GM18511 (cell line): ENCODE measurements around the gene TNFSF15.

ENCODE experiments used
- ATAC-seq: cut with Tn5 transposase; IDR thresholded peaks from one replicate; pipeline ENCODE4 v1.9.1; 2021; ENCODE audit warnings: mild to moderate bottlenecking, moderate library complexity; ENCODE audit not compliant: unreplicated experiment

Gene TNFSF15

DNA sequence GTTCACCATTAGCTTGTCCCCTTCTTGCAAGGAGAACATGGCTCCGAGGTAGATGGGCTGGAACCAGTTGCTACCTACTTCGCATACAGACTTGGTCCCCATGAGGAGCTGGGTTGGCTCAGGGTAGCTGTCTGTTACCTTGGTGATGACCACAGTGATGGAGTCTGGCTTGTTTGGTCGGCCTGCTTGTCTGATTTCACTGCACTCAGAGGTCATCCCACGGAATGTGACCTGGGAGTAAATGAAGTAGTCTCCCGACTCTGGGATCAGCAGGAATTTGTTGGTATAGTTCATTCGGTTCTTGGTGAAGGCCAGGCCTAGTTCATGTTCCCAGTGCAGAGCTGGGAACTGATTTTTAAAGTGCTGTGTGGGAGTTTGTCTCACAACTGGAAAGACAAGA, 15.3 kb downstream of the TNFSF15 start:
- ATAC-seq = no peak

DNA sequence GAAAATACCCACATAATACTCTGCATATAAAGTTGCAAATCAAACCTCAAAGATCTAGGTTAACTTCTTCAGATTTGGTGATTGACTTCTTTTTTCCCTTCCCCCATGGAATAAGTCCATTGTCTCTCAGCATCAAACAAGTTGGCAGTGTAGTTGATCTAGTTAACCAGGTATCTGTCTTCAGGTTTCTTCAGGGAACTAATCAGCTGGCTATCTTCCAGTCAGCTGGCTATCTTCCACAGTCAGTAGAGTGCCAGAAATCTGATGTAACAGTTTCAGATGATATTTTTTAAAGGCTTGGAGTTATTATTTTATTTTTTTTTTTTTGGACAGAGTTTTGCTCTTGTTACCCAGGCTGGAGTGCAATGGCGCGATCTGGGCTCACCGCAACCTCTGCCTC, 16.8 kb downstream of the TNFSF15 start:
- no peak for ATAC-seq

DNA sequence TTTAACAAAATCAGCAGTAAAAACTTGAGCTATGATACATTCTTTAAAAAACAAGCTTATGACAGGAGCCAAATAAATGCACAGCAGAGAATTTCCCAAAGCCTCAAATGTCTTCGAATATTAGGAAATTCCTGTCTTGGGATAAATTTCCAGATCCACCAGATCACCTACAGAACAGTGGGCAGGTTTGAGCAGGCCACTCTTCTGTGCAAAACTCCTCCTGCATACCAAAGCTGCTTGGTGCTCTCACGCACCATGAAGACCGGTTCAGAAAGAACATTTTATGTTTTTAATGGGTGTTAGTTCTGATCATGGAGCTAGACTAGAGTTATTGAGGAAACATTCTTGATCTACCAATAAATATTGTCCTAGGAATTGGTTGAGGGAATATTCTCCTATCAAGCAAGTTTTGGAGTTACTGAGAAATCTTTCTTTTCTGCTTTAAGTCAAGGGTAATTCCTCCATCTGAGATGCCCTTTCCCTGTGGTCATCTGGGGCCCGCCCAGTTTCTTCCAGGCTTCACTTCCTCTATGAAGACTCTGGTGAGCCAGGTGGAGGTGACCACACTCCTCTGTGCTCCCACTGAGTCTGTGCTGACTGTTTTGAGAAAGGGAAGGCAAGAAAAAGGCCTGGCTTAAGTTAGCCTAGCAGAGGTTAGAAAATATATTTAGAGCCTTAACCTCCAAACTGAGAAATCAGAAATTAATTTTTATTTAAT, 17.9 kb downstream of the TNFSF15 start:
- ATAC-seq = no peak

DNA sequence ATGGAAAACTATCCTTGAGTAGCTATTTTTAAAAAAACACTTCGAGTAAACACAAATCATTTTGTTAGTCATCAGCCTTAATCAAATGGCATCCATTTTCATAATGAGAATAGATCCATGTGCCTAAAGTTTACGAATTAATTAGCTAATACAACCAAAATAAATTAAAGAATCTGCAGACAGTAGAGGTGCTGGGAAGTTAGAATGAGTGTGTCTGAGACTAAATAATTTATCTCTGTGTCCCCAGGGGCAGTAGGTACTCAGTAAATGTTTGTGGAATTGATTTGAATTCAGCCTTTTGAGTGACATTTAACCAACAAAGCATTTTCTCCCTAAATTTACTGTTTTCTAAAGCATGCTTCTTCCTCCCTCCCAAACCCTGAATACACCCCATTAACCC, 18.6 kb downstream of the TNFSF15 start:
- no peak for ATAC-seq

DNA sequence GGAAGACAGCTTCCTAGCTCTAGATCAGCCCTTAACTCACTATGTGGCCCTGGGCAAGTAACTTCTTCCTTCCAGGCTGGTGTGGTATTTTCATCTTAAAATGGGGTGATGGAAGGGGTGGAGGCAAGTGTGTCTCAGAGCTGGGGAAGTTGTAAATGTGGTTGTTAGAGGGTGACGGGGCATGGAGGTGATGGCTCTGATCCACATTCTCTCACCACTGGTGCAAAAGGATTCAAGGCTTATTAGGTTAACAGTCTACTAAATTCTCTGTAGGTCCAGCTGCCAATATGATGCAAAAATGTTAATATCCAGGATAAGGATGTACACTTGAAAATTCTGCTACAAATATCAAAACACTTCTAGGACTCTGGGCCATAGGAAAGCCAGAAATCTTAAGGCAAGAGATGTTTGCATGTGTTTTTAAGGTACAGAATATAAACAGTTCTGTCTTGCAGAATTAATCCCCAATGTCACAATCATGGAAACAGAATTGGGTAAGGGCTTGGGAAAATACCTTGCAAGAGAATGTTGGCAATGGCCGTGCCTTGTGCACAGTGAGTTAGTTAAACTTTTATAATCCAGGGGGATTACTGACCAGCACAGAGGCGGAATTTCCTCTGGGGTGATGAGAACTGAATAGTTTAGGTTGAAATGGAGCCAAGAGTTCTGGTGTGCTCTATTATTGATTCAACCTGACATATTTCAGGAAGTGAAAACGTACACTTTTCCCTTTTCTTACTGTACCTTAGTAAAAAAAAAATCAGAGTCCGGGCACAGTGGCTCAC, 19.8 kb downstream of the TNFSF15 start:
- ATAC-seq = no peak

DNA sequence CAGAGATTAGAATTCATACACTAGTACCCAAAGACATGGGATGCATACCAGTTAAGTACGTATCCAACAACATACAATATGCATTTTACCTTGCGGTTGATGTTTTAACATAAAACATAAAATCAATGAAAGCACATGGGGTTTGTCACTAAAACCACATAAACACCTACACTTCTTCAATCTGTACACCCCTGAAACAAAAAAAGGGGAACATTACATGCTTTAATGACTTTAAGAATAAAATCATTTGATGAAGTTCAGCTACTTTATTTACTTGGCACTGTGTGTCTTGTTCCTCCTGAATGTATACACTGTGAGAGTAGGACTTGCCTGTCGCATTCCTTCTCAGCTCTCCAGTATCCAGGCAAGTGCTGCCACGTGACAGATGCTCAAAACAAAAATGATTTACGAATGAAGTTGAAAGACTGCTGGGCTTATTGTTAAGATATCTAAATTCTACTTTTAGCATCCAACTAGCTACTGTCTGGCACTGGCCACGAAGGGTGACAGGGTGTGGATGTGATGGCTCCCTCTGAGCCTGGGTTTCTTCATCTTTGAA, 21.0 kb downstream of the TNFSF15 start:
- no peak for ATAC-seq

DNA sequence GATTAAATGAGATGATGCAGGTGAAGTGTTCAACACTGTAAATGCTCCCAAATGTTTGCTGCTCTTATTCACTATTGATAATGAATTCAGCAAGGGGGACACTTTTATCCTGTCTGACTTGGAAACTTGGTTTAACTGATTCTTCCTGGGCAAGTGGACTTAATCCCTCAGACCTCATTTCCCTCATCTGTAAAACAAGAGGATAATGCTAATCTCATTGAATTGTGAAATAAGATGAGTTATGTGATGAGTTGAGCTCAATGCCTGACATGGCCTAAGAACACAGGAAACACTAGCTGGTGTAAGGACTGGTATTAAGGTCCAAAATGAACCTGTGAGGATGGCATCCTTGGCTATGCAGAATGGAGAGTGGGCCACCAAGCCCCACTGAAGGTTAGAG, 23.3 kb downstream of the TNFSF15 start:
- ATAC-seq = no peak

DNA sequence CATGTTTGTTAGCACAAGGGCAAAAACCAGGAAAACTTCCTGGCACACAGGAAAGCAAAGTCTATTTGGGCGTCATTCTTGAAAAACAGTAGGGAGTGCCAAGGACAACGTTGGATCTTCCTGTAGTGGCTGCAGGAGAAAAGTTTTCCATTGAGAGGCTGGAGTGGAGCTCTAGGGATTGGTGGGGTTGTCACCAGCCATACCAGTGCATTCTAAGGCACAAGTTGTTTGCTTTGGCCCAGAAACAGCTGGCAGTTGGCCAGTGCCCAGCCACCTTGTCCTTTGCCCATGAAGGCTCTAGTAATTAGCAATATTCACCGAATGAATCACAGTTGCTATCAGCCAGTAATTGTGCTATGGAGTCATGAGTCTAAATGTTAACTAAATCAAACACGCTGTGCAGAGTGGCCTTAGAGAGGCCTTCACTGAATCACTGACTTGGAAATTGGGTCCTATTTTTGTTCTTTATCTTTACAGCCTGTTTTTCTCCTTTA, 26.4 kb downstream of the TNFSF15 start:
- ATAC-seq = no peak

DNA sequence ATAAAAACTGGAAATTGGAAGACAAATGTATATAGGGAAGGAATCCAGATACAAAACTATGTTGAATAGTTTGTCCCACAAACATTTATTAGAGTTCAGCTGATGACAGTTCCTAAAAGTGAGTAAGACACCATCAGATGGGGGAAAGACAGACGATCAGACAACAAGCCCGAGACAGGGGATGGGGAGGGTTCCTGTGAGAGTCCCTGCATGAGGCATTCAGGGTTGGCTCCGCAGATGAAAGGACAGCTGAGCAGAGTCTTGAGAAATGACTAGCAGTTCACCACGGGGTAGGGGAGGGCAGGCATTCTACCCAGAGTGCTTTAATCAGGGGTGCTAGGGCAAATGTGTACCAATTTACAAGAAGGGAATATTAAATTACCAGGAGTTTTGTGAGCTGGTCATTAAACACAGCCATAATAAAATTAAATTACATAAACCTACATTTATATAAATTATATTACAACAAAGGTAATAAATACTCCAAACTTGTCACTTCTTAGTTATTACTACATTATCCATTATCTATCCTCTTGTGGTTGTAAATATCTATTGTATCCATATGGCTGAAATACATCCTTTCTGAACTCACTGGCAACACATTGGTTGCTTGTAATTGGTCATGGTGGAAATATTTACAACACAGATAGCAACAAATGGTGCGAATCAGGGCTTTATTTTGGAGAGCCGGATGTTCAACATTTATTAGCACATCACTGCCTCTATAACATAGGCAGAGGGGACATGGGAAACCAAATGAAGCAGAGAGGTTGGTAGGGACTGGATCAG, 27.8 kb downstream of the TNFSF15 start:
- no peak for ATAC-seq

DNA sequence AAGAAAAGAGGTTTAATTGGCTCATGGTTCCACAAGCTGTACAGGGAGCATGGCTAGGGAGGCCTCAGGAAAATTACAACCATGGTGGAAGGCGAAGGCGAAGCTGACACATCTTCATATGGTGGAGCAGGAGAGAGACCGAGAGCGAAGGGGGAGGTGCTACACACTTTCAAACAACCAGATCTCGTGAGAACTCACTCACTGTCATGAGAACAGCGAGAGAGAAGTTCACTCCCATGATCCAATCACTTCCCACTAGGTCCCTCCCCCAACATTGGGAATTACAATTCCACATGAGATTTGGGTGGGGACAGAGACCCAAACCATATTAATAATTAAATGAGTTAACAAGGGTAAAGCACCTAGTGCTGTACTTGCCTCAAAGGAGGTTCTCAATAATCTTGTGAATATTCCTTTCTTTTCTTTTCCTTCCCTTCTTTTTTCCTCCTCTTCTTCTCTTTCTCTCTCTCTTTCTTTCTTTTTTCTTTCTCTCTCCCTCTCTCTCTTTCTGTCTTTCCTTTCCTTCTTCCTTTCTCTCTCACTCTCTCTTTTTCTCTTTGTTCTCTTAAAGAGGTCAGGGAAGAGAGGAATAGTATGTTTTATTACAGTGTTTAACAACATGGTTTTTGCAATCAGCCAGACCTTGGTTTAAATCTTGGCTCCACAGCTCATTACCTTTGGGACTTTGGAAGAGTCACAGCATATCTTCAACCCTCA, 29.0 kb downstream of the TNFSF15 start:
- ATAC-seq = no peak

DNA sequence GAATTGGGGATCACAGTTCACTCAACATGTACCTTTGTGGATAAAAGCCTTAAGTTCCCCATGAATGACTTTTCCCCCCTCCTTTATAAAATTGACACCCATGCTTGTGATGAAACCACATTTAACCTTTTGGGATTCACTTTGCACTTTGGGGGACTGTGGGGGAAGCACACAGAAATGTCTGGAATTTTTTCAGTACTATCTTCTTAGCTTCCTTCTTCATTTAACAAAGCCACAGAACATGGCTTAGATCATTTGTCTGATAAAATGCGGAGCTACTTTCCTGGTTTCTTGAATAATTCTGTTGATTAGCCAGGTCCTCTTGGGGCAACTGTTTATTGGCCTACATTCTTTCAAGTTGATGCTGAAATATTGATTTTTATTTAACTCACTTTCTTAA, 29.9 kb downstream of the TNFSF15 start:
- ATAC-seq = no peak

DNA sequence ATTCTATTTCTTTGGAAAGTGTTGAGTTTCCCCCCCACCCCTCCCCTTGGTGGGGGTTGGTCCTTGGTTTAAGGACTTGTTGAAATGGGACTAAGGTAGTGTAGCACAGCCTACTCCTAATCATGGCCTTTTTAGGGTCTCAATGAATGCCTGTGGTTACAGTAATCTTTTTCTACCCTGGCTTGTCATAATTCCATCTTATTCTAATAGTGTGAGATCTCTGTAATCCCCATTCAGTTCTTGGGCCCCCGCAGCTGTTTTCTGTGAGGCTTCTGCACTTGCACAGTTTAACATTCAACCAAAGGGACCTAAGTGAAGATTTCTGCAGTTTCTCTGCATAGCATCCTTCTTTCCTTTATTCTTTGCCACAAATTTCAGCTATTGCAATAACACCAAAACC, 30.7 kb downstream of the TNFSF15 start:
- ATAC-seq = no peak

DNA sequence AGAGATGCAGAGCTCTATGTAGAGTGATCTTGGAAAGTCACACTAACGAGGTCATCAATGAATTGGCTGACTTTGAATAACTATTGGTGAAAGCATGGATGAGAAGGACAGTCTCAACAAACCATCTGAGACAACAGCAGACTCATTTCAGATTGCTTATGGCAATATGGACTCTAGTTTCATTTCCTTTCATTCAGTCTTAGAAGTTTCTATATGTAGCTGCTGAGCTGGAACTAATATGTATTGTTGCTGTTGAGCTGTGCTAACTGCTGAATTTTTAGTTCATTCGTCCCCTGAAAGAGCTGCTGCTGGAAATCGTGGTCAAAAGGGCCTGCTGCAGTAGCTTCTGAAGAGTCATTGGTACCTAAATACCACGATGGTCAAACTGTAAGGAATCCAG, 31.3 kb downstream of the TNFSF15 start:
- ATAC-seq = no peak

DNA sequence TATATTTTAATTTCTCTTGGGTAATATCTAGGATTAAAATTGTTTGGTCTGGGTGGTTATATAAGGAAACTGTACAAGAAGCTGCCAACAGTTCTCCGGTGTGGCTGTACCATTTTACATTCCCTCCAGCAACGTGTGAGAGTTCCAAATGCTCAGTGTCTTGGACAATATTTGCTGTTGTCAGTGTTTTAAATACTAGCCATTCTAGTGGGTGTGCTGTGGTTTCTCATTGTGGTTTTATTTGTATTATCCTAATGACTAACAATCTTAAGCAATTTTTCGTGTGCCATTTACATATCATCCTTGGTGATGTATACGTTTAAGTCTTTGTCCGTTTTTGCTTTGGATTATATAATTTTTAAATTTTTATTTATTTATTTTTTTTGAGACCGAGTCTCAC, 34.0 kb downstream of the TNFSF15 start:
- ATAC-seq = no peak

DNA sequence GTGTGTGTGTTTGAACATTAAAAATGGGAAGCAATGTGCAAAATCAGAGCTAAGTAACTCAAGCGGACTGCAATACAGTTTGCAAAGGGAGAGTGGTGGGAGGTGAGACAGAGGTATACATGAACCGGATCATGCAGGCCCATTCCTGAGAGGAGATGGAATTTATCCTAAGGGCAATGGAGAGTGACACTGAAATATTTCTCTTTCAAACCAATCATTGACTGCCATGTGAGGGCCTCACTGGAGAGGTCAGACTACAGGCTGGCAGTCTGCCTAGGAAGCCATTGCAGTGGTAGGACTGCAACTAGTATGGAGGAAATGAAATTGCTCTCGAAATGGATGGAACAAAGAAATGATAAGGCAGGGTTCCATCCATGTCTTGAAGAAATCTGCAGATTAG, 34.8 kb downstream of the TNFSF15 start:
- no peak for ATAC-seq

DNA sequence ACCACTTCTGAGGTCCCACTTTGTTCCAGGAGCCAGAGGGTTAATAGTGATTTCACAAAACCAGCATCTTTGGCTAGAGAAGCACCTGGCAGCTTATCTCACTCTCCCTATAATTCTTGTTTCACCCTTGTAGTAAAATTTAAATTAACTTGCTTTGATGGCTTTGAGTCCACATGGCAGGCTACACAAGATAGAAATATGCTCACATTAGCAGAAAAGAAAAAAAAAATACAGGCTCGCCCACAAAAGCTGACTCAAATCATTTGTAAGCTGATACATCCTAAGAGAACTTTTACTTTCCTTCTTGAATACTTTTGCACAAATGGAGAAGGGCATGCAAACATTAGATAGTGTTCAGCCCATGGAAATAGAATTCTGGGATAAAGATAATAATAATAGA, 36.2 kb downstream of the TNFSF15 start:
- ATAC-seq = no peak

DNA sequence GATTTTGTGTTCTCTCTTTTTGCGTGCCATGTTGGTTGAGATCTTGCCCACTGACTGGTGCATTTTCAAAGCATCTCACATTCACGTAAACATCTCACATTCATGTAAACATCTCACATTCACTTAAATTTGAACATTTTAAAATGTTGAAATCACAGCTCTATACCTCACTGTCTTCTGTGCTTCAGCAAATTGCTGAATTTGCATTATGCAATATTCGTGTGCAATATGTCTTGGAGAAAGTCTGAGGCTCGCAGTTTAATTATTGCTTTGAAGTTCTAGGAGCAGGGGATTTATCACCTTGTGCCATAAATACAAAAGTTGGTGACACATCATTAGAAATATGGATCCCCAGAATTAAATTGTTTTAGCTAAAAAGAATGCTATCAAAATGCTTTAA, 42.6 kb downstream of the TNFSF15 start:
- no peak for ATAC-seq

DNA sequence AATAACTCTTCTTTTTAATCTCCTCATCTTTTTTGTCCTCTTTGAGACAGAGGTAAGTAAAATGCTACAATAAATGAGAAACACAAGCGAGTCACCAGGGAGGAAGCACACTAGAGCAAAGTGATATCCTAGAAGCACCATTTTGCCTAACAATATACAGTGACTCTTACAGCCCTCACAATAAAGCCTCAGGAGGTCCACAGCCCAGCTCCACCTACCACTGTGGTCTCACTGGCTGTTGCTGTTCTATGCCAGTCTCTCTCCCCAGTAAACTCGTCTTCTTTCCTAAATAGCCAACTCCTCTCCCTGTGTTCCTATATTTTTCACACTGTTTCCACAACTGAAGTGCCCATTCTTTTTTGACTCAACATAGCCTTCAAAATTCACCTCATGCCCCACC, 44.3 kb downstream of the TNFSF15 start:
- no peak for ATAC-seq

DNA sequence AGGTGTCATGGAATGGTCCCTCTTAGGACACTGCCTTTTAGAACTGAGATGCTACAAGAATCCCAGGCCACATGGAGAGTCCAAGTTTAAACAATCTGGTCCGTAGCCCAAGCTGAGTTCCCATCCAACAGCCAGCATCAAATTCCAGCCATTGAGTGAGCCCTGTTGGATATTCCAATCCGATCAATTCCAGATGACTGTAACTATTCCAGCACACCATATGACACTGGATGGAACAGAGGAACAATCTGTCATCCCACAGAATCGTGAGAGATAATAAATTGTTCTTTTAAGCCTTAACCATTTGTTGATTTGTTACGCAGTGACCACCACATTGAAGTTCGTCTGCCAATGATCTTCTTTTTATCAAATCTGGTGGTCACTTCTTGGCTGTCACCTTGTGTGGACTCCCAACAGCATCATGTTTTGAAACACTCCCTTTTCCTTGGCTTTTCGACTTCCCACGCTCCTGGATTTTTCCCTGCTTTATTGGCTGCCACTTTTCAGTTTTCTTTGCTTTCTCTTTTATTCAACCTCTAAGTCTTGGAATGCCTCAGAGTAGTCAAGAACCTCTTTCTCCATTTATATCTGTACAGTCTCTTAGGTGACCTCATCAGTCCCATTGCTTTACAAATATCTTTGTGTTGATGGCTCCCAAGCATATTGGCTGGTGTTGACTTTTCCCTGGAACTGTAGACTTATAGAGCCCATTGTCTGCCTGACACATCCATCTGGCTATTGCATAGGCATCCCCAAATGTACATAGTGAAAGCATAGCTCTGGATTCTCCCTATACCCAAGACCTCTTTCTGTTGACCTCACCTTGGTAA, 46.1 kb downstream of the TNFSF15 start:
- no peak for ATAC-seq

DNA sequence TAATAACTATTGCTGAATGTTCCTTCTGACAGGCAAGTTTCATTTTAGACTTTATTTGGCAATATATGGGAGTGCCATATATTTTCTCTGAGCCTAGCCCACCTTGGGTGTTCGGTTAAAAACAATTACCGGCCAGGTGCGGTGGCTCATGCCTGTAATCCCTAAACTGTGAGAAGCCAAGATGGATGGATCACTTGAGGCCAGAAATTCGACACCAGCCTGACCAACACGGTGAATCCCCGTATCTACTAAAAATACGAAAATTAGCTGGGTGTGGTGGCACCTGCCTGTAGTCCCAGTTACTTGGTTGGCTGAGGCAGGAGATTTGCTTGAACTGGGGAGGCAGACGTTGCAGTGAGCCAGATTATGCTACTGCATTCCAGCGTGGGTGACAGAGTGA, 47.9 kb downstream of the TNFSF15 start:
- no peak for ATAC-seq
